HL-60/S4 (cell line): ENCODE results near the gene RBBP7.
"Not testable (repeated sequence)": the region's sequence is repeated elsewhere in the genome, so short reads cannot be mapped to it uniquely, and the experiment has no call there.

Experiments used
- in situ Hi-C: fragments of 300-500 bp; cut with MboI; formaldehyde crosslinking; loops from 2 replicates; pipeline ENCODE4 v1.14.3; 2022; ENCODE audit warnings: low sequenced_read_pairs

RBBP7 gene

DNA sequence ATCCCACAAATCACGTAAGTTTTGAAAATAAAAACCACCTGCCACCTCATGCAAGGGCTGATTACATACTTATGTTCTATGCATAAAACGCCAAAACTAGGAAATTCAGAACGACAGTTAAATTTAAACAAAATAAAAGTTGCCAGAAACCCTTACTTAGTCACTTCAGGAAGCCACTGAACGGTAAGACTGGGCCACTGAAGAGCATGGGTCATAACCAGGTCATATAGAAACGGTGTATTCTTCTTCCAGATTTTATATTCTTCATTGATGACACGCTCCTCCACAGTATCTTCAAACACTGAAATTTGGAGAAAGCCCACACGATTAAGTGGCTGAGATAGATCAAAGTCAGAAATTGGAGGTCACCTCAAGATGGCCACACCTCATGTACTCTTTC lies 1.2 kb downstream of the RBBP7 start:
- in situ Hi-C loops: no loop called here

- in situ Hi-C loops: no loop called here
Measured at GRCh38 chrX:16867947-16868346, 2.2 kb downstream of the RBBP7 start.

DNA sequence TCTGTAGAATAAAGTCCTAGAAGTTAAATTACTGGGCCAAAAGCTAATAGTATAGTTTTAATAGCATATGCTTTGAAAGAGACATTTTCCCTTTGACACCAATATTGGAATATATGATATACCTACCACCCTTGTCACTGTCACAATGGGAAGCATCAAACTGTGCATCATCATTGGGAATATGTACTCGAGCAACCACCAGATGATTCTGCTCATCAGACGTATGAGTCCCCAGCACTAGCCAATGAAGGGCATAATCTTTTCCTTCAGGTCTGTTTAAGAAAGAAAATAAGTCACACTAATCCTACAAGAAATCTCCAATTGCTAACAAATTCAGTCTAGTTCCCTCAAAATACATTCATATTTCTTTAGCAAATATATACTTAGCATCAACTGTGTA lies 7.3 kb downstream of the RBBP7 start:
- in situ Hi-C loops: no loop called here

GRCh38 chrX:16856744-16857143 lies 13.4 kb downstream of the RBBP7 start:
- in situ Hi-C loops: no loop called here

- in situ Hi-C loops: not testable (repeated sequence)
Measured at GRCh38 chrX:16856076-16856404, 14.1 kb downstream of the RBBP7 start.

GRCh38 chrX:16855363-16856075 lies 14.6 kb downstream of the RBBP7 start:
- in situ Hi-C loops: no loop called here

GRCh38 chrX:16853537-16853936 lies 16.6 kb downstream of the RBBP7 start:
- in situ Hi-C loops: no loop called here

DNA sequence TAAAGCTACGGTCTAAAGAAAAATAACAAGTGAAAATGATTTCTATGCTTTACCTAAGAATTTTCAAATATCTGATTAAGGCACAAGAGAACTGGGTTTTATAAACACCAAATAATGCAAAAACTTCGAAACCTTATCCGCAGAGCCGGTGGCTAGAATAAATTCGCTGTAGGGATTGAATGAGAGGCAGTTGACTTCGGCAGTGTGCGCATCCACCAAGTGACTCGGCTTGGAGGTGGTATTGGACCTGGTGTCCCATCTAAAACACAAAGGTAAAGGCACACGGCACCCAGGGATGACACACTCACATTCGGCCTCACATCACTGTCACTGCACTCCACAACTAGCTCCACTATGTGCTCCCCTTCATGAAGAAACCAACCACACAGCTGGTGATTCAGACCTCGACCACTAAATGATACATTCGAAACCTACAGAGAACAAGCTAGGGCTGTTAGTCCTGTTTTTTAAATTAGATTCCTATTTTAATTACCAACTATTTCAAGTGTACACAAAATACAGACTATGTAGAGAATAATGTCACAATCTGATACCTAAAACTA lies 17.5 kb downstream of the RBBP7 start:
- in situ Hi-C loops: no loop called here

GRCh38 chrX:16851827-16852226 lies 18.3 kb downstream of the RBBP7 start:
- in situ Hi-C loops: no loop called here

DNA sequence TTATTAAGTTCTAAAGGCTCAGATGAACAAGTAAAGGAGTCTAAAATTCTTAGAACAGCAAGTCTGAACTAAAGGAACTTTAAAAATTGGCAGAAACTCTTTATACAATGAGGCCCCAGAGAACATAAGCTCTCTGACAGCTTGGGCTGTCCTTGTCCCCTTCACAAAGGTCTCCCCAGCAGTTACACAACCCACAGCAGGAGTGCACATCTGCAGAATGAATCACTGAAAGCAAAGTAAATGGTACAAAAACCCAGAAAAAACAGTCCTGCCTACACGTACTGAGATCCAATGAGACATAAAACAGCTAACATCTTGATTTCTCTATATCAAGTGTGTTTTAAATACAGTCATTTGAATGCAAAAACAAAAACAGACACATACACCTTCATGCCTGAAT lies 18.7 kb downstream of the RBBP7 start:
- in situ Hi-C loops: no loop called here

GRCh38 chrX:16848541-16848940 lies 21.6 kb downstream of the RBBP7 start:
- in situ Hi-C loops: no loop called here

GRCh38 chrX:16845686-16846085 lies 24.5 kb downstream of the RBBP7 start:
- in situ Hi-C loops: no loop called here

GRCh38 chrX:16843208-16843909 lies 26.8 kb downstream of the RBBP7 start:
- in situ Hi-C loops: no loop called here

GRCh38 chrX:16842684-16843083 lies 27.5 kb downstream of the RBBP7 start:
- in situ Hi-C loops: no loop called here

GRCh38 chrX:16839852-16840460 lies 30.2 kb downstream of the RBBP7 start:
- in situ Hi-C loops: no loop called here

- in situ Hi-C loops: no loop called here
Measured at GRCh38 chrX:16839219-16839851, 30.8 kb downstream of the RBBP7 start.

GRCh38 chrX:16838202-16839066 lies 31.7 kb downstream of the RBBP7 start:
- in situ Hi-C loops: no loop called here

DNA sequence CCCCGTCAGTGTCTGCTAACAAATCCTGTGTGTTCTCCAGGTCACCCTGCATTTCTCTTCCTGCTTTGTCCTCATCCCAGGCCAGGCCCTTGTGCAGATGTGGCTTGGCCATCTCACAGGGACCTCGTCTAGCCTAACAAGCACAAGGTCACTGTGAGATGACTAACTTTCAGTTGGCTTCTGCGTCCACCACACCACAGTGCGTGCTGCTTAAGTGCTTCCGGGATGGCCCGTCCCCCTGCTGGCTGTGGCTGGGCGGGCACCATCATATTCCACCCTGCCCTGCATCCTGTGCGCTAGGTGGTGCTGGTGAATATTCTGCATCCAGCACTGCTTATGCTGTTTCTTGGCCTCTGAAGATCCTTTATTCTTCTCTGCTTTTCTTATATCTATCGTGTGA lies 33.8 kb downstream of the RBBP7 start:
- in situ Hi-C loops: no loop called here

- in situ Hi-C loops: no loop called here
Measured at GRCh38 chrX:16834806-16835205, 35.4 kb downstream of the RBBP7 start.

GRCh38 chrX:16832301-16832700 lies 37.9 kb downstream of the RBBP7 start:
- in situ Hi-C loops: no loop called here
